Measurements from ENCODE around the gene CDKN2A.

CDKN2A gene

DNA sequence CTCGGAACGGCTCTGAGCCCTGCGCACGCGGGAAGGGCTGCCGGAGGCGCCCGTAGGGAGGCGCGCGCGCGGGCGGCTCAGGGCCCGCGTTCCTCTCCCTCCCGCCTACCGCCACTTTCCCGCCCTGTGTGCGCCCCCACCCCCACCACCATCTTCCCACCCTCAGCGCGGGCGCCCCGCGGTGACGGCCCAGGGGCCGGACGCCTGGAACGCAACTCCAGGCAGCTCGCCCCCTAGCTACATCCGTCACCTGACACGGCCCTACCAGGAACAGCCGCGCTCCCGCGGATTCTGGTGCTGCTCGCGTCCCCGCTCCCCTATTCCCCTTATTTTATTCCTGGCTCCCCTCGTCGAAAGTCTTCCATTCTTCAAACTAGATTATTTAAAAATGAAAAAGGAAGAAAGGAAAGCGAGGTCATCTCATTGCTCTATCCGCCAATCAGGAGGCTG lies 389 bp upstream of the CDKN2A start, which contains the start of gene CDKN2B-AS1:
Gene CDKN2B-AS1 (plus strand): TSS at position 236 of the 450 bp plus-strand sequence.
- Mint-ChIP-seq H3K27ac (peak within 1 kb of the TSS; percentile 100), H3K27me3 (peaks cover 9% of the 10 kb centered on the region), H3K36me3 (peaks cover 15% of the 10 kb centered on the region), H3K4me3 (peak within 1 kb of the TSS; percentile 99), H3K9me3 (no peaks in the 10 kb centered on the region), H3K4me1 (peaks cover 32% of the 10 kb centered on the region)
- peak; percentile 73 for ATAC-seq

- peak overlapping the region; percentile 100 for H3K27ac Mint-ChIP-seq
- peak overlapping the region; percentile 99 for H3K4me3 Mint-ChIP-seq
- peaks cover 24% of the 10 kb centered on the region for H3K27me3 Mint-ChIP-seq
- peaks cover 34% of the 10 kb centered on the region for H3K4me1 Mint-ChIP-seq
- H3K36me3 Mint-ChIP-seq = peaks cover 17% of the 10 kb centered on the region
- no peaks in the 10 kb centered on the region for H3K9me3 Mint-ChIP-seq
- ATAC-seq = no peak
Measured at GRCh38 chr9:21993007-21993406, 1.2 kb downstream of the CDKN2A start.

GRCh38 chr9:21991072-21991959 lies 2.9 kb downstream of the CDKN2A start:
- Mint-ChIP-seq H3K9me3 (no peaks in the 10 kb centered on the region), H3K27me3 (peaks cover 24% of the 10 kb centered on the region), H3K27ac (no peak overlapping the region), H3K36me3 (peaks cover 12% of the 10 kb centered on the region), H3K4me1 (peaks cover 30% of the 10 kb centered on the region), H3K4me3 (no peak overlapping the region)
- no peak for ATAC-seq

DNA sequence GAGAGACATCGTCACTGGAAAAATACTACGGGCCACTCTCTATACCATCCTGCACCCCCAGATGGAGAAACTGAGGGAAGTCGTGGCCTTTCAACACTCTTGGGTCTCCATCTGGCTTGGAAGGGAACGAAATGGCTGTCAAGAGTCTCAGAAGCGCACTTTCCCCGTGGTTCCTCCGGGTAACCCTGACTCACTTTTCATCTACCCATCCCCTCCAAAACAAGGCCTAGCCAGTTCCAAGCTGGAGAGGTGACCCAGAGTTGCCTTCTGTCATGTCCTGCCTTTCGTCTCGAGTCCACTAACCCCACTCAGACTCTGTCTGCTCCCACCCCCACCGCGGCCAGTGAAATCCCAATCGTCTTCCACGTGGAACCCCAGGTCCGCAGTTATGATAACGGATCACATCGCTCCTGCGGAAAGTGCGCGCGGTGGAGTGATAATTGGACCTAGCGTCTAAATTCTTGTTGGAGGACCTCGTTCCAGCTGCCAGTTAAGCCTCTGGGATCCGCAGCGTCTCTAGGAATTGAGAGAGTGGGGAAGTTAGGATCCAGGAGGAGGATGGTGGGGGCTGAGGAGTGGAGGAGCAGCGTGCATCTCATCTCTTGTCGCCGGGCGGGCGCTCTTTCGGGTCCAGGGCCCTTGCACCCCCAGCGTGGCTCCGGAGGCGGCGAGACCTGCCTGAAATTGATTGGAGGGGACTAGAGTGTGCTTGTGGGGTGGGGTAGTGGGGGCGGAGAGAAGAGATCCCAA lies 4.6 kb downstream of the CDKN2A start:
- Mint-ChIP-seq H3K4me1 (peaks cover 20% of the 10 kb centered on the region), H3K36me3 (peaks cover 12% of the 10 kb centered on the region), H3K4me3 (no peak overlapping the region), H3K27me3 (peaks cover 27% of the 10 kb centered on the region), H3K27ac (no peak overlapping the region), H3K9me3 (no peaks in the 10 kb centered on the region)
- no peak for ATAC-seq

- no peaks in the 10 kb centered on the region for H3K9me3 Mint-ChIP-seq
- H3K27me3 Mint-ChIP-seq = peaks cover 33% of the 10 kb centered on the region
- no peak for ATAC-seq
Measured at GRCh38 chr9:21988056-21988990, 5.9 kb downstream of the CDKN2A start.

GRCh38 chr9:21985964-21986667 lies 8.1 kb downstream of the CDKN2A start:
- Mint-ChIP-seq H3K27ac (no peak overlapping the region), H3K4me1 (peaks cover 11% of the 10 kb centered on the region), H3K9me3 (no peaks in the 10 kb centered on the region), H3K27me3 (peaks cover 33% of the 10 kb centered on the region), H3K36me3 (peaks cover 12% of the 10 kb centered on the region), H3K4me3 (no peak overlapping the region)
- no peak for ATAC-seq

More at GRCh38 chr9:21988056-21988990, 5.9 kb downstream of the CDKN2A start:
- H3K36me3 Mint-ChIP-seq = peaks cover 12% of the 10 kb centered on the region
- no peak overlapping the region for H3K4me3 Mint-ChIP-seq
- peaks cover 14% of the 10 kb centered on the region for H3K4me1 Mint-ChIP-seq
- no peak overlapping the region for H3K27ac Mint-ChIP-seq

- Mint-ChIP-seq H3K36me3 (no peaks in the 10 kb centered on the region), H3K9me3 (no peaks in the 10 kb centered on the region), H3K27ac (no peak overlapping the region), H3K27me3 (peaks cover 28% of the 10 kb centered on the region), H3K4me1 (no peaks in the 10 kb centered on the region), H3K4me3 (no peak overlapping the region)
- ATAC-seq = no peak
Measured at GRCh38 chr9:21984101-21984500, 10.1 kb downstream of the CDKN2A start.

GRCh38 chr9:21983561-21983935 lies 10.6 kb downstream of the CDKN2A start:
- Mint-ChIP-seq H3K27me3 (peaks cover 28% of the 10 kb centered on the region), H3K4me3 (no peak overlapping the region), H3K36me3 (no peaks in the 10 kb centered on the region), H3K27ac (no peak overlapping the region), H3K4me1 (no peaks in the 10 kb centered on the region), H3K9me3 (no peaks in the 10 kb centered on the region)
- no peak for ATAC-seq

DNA sequence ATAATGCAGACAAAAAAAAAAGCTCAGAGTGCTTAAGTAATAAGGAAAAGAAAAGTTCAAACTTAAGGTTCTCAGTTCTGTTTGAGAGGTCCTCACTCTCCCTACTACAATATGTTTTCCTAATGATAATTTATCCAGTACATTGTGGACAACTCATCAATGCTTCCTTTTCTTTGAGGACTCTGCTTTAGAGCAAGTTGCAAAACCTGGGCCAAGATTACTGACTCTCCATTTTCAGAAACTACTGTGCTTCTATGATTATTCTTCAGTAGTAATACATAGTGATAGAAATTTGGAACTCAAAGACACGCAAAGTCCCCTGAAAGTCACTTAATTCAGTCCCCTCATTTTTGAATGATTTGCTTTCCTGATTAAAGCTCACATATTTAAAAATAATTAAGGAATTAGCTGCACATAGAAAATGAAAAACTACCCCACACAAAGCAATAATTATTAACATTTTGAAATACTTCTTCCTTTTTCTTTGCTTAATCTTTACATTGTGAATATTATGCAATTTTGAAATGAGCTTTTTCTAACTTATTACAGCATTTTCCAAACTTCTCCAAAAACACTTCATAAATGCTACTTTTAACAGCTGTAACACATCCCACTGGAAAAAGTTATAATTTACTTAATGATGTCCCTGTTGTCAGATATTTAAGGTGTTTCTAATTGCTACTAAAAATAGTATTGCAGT lies 11.2 kb downstream of the CDKN2A start:
- Mint-ChIP-seq H3K27me3 (peaks cover 28% of the 10 kb centered on the region), H3K36me3 (no peaks in the 10 kb centered on the region), H3K4me3 (no peak overlapping the region), H3K4me1 (no peaks in the 10 kb centered on the region), H3K27ac (no peak overlapping the region), H3K9me3 (no peaks in the 10 kb centered on the region)
- no peak for ATAC-seq

- Mint-ChIP-seq H3K9me3 (no peaks in the 10 kb centered on the region), H3K27ac (no peak overlapping the region), H3K27me3 (peaks cover 31% of the 10 kb centered on the region), H3K4me1 (no peaks in the 10 kb centered on the region), H3K36me3 (no peaks in the 10 kb centered on the region), H3K4me3 (no peak overlapping the region)
- ATAC-seq = no peak
Measured at GRCh38 chr9:21982391-21982790, 11.8 kb downstream of the CDKN2A start.

GRCh38 chr9:21976334-21976875 lies 17.8 kb downstream of the CDKN2A start:
- Mint-ChIP-seq H3K4me3 (no peak overlapping the region), H3K36me3 (no peaks in the 10 kb centered on the region), H3K27ac (no peak overlapping the region), H3K9me3 (no peaks in the 10 kb centered on the region), H3K4me1 (peaks cover 28% of the 10 kb centered on the region), H3K27me3 (peaks cover 81% of the 10 kb centered on the region)
- ATAC-seq = no peak

GRCh38 chr9:21974722-21975409 lies 19.3 kb downstream of the CDKN2A start:
- ATAC-seq = peak; percentile 59
- peaks cover 2% of the 10 kb centered on the region for H3K9me3 Mint-ChIP-seq
- peaks cover 28% of the 10 kb centered on the region for H3K4me1 Mint-ChIP-seq
- peak overlapping the region; percentile 54 for H3K27ac Mint-ChIP-seq
- H3K4me3 Mint-ChIP-seq = peak overlapping the region; percentile 79
- H3K36me3 Mint-ChIP-seq = peaks cover 5% of the 10 kb centered on the region
- peaks cover 95% of the 10 kb centered on the region for H3K27me3 Mint-ChIP-seq

DNA sequence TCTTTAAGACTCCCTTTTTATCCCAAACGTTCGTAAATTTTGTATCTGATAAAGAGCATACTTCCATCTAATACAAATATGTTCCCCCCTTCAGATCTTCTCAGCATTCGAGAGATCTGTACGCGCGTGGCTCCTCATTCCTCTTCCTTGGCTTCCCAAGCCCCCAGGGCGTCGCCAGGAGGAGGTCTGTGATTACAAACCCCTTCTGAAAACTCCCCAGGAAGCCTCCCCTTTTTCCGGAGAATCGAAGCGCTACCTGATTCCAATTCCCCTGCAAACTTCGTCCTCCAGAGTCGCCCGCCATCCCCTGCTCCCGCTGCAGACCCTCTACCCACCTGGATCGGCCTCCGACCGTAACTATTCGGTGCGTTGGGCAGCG lies 19.9 kb downstream of the CDKN2A start:
- H3K36me3 Mint-ChIP-seq = peaks cover 7% of the 10 kb centered on the region
- peaks cover 95% of the 10 kb centered on the region for H3K27me3 Mint-ChIP-seq
- H3K9me3 Mint-ChIP-seq = peaks cover 2% of the 10 kb centered on the region
- H3K4me1 Mint-ChIP-seq = peaks cover 28% of the 10 kb centered on the region
- peak overlapping the region; percentile 54 for H3K27ac Mint-ChIP-seq
- H3K4me3 Mint-ChIP-seq = peak overlapping the region; percentile 79
- no peak for ATAC-seq
